GM19099 (cell line): ENCODE data around the gene RAB3IL1.

Source experiments
- POLR2A ChIP-seq: IDR thresholded peaks from 3 replicates; pipeline ENCODE4 v1.6.1; 2011; ENCODE audit warnings: low read depth; ENCODE audit not compliant: insufficient read length; ENCODE audit errors: extremely low read depth

RAB3IL1 gene

DNA sequence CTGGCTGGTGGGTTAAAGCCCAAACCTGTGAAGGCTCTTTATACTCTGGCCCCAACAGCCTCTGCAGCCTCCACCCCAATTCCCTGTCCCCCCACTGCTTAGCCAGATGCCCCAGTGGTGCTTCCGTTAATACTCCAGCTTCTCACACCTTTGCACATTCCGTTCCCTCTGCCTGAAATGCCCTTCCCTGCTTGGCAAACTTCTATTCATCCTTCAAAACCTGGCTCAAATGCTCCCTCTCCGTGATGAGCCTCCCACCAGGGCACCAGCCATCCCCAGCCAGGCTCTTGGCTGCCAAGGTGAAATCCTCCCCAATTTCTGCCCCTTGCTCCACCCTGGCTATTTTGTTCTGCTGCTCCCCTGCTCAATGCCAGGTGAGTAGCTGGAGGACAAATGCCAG is 13.5 kb downstream of the RAB3IL1 start:
- TF ChIP-seq POLR2A = no peak

DNA sequence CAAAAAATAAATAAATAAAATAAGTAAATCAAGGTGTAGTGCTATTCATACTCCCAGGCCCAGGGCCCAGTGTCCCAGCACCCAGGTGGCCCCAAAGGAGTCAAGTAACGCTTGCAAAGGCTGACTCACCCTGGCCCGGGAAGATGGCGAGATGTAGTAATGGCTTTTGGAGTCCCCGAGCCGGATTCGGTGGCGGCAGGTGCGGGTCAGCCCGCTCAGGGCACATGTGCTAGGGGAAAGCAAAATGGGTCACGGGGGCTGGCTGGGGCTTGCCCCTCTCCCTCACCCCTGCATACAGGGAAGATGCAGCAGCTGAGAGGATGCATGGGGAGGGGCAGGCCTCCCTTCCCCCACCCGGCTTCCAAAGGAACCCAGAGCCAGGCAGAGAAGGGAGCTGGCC is 15.1 kb downstream of the RAB3IL1 start:
- no peak for TF ChIP-seq POLR2A

DNA sequence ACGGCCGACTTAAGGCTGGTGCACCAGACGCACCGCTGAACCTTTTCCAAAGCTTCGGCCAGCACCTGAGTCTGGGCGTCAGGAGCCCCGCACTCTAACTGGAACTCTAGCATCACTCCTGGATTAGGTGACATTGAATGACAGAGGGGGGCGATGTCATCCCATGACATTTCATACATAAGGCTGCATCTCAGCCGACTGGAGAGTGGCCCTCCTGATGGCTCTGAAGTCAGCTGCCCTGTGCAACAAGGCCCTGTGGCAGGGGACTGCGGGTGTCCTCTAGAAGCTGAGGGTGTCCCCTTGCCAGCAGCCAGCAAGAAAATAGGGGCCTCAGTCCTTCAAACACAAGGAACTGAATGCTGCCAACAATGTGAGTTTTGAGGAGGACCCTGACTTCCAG is 16.0 kb downstream of the RAB3IL1 start:
- TF ChIP-seq POLR2A = no peak

DNA sequence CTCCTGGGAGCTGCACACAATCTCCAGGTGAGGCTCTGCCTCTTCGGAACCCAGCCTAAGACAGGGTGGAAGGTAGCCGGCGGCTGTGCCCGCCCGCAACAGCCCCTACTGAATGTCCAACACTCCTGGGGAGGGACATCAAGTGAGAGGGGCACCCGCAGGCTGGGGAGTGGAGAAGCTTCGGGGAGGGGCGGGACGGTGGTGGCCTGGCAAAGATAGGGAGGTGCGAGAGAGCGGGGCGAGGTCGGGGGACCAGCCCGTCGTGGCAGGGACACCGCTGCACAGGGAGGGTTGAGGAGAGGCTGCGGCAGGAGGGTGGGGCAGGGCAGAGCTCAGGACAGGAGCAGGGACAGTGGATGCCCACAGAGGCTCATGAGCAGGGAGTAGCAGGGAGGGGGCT is 17.1 kb downstream of the RAB3IL1 start:
- no peak for TF ChIP-seq POLR2A

DNA sequence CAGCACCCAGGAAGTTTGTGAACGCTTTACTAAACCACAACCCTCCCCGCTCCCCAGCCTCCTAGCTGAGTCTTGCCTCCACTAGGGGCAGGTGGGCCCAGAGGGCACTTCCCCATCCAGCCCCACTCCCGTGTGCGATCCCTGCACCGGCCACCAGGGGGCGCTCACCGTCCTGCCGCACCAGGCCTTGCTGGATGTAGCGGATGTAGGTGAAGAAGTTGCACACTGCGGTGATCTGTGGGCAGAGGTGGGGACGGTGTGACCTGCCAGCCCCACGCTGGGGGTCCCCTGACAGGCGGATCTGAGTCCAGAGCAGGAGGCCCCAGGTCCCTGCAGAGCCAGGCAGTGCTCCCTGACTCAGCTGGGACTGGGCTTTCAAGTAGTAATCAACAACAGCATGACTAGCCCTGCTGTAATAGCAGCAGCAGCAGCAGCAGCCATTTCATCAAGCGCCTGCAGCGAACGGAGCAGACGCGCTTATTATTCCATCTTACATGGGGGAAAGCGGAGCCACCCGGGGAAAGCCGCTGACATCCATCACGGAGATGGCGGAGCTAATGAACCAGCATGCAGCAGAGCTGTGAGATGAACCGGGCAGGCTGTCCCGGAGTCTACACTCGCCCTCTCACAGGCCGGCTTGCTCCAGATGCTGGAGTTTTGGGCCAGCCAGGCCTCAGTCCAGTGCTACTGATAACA is 18.1 kb downstream of the RAB3IL1 start:
- TF ChIP-seq POLR2A = no peak

DNA sequence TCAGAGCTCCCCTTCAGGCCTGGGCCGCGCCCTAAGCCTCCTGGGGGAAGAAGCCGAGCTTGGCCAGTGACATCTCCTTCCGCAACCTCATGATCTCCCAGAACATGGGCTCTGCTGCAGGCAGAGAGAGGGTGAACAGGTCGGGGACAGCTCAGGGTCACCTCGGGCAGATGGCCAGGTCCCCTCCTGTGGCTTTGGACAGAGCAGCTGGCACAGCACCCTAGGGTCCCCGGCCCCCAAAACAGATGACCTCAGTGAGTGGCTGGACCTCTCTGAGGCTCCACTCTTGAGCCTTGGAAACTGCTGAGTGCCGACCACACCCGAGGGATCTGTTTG is 19.2 kb downstream of the RAB3IL1 start:
- no peak for TF ChIP-seq POLR2A

DNA sequence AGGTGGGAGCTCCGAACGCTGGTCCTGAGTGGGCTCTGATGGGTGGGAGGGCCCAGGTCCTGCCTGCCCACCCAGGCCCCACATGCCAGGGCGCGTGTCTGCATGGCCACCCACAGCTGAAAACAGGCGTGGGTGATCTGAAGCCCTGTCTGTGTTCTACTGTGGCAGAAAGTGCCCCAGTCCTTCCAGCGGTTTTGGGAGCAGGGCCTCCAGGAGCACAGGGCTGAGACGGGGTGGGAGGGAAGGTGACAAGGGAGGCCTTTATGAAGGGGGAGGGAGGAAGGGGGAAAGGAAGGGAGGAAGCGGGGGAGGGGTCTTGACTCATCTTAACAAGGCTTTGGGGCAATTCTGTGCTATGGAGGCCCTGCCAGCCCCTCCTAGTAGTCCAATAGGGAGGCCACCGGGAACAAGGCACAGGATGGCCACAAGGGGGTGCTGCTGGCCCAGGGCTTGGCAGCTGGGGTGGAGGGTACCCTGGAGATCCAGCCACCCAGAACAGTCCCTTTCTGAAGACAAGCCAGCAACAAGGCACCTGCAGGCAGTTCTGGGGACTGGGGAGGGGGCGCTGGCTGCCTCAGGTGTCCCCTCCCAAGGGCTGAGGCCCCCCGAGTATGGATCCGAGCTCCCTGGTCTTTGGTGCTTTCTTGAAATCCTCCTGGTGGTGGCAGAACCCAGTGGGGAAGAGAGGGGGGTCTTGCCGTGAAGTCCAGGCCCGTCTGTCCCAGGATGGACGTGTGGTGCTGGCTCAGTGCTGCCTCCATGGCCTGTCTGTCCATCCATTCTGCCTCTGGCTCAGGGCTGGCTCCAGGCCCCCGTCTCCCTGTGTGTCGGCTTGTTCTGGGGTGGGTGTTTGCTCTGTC is 19.7 kb downstream of the RAB3IL1 start:
- TF ChIP-seq POLR2A = no peak

DNA sequence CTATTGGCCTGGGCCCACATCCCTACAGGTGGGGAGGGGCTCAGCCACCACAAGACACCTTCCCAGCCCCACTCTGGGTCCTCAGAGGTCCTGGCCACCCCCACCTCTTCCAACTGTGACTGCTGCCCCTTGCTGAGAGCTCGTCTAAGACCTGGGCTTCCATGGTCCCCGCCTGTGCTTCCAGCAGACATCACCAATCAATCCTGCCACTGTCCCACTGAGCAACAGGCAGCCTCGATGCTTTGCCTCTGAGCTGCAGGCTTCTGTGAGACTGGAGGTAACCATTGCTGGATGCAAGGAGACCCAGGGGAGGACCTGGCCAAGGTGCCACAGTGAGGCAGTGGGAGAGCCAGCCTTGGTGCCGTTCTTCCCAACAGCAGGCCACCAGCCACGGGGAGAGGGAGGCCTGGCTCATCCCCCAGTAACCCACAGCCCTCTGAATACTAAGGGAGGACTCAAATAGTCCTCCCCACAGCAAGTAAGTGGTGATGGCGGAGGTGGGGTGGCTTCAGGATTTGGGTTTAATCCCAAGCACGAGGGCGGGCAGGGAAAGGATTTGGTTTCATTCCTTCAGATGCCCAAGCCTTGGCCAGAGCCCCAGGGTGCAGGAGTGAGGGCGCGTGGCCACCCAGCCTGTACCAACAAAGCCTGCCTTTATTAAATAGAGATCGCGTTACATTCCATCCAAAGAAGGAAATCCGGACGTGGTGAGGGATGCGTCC is 20.5 kb downstream of the RAB3IL1 start:
- no peak for TF ChIP-seq POLR2A

DNA sequence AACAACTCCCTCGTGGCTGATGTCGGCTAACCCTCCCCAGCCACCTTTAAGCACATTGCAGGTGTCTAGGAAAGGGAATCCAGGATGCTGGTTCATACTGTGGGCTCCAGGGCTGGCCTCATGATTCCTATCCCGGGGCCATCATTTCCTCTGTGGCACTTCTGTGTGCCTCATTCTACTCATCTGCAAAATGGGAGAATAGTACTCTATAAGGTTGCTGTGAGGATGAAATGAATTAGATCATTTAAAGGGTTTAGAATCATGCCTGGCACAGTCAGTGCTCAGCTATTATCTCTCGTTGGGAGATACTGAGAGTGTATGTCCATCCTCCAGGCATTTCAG is 21.7 kb downstream of the RAB3IL1 start:
- no peak for TF ChIP-seq POLR2A

DNA sequence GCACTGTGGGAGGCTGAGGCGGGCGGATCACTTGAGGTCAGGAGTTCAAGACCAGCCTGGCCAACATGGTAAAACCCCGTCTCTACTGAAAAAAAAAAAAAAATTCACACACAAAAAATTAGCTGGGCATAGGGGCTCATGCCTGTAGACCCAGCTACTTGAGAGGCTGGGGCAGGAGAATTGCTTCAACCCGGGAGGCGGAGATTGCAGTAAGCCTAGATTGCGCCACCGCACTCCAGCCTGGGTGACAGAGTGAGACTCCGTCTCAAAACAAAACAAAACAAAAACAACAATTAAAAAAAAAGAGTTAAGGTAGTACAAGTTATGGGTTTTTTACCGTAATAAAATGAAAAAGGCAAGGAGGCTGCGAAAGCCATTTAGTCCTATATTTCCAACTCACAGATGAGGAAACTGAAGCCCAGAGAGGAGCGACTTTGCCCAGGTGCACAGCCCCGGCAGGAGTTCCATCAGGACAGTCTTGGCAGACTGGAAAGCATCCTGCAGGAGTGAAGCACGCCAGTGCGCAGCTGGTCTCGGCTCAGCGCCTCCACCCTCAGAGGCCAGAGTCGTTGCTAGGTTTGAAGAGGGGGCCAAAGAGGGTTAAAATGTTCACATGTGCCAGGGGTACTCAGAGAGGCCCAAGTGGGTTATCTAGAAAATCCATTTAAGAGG is 22.2 kb downstream of the RAB3IL1 start:
- TF ChIP-seq POLR2A = no peak

DNA sequence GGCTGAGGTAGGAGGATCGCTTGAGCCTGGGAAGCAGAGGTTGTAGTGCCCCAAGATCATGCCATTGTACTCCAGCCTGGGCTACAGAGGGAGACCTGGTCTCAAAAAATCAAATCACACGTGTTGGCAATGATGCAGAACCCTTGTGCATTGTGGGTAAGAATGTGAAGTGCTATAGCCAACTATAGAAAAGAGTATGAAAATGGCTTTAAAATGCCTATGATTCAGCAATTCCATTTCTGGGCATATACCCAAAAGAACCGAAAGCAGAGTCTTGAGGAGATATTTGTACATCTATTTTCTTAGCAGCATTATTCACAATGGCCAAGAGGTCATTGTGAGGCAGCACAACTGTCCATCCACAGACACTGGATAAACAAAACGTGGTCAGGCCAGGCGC is 23.4 kb downstream of the RAB3IL1 start:
- no peak for TF ChIP-seq POLR2A

DNA sequence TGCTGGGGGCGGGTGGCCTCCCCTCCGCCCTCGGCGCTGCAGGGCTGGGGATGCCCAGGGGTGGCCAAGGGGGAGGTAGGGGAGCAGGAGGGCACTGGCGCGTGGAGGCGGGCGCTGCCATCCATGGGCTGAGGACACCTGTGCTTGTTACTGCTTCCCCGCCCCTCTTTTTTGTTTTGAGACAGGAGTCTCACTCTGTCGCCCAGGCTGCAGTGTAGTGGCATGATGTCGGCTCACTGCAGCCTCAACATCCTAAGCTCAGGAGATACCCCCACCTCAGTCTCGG is 25.3 kb downstream of the RAB3IL1 start:
- no peak for TF ChIP-seq POLR2A

DNA sequence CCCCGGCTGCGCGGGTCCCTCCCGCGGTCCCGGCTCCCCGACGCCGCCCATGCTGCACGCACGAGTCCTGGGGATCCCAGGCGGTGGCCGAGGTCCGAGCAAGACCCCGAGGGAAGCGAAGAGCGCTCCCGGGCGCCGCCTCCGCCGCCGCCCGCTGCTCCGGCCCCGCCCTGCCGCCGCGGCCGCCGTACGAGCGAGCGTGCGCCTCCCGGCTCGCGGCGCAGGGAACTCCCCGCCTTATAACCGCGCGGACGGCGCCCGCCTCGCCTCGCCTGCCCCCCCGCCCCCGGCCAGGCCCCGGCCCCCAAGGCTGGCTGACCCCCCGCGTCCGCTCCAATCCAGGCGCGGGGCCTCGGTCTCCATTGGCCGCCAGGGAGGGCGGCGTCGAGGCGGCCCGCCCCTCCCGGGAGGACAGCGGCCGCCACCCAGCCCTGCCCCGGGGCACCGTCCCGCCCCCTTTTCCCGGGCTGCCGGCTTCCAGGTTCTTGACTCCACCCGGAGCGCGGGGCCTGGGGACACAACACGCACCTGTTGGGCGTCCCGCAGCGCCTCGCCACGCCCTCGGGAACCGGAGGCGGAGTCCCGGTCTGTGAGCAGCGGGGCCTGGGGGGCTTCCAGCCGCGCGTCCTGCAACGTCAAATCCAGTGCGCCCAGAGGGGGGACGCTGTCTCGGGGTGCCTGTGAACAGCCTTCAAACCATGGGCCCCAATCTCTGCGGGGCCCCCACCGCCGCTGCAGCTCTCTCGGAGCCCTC is 25.9 kb downstream of the RAB3IL1 start, which contains the start of gene FADS3:
TSS of gene FADS3 (minus strand) at position 215 of the 754 bp plus-strand sequence. CDS start at position 51, 164 bp downstream.
- no peak for TF ChIP-seq POLR2A

DNA sequence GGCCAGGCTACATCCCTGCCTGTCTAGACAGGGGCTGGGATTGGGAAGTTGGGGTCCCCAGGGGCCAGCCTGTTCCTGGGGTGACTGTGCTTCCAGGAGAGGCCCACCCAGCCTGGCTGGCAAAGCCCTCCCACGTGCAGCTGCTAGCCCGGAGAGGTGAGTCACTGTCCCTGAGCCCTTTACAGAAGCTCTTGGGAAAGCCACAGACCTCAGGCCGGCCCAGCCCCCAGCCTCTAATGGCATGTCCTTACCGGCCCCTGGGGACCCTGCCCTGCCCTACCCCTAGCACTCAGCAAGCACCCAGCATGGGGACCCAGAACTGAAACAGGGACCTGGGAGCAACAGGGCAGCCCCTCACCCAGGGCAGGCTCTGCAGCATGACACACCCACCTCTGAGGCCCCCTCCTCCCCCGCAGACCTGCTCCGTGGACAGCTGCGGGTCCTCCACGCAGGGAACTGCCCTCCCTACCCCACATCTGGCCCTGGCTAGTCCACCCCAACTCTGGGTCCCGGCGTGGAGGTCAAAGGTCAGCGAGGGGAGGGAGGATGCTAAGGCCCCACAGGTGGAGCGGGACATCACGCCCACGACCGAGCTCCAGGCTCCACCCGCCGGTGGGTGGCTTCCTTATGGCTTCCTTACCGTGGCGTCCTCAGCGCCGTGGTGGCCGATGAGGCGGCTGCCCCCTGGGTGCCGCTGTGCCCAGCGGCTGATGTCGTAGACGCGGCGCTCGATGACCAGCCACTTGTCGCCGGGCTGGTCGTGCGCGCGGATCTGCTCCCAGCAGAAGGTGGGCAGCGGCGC is 26.6 kb downstream of the RAB3IL1 start:
- no peak for TF ChIP-seq POLR2A
